Esophagus squamous epithelium (tissue), 4 donors: ENCODE results near the gene IQSEC1.

Source experiments
- CTCF ChIP-seq, 6 experiments: fragments of 450-650 bp in 4 of 6; fragments of 200-600 bp in 2 of 6; sonication (generic) in 2 of 6; IDR thresholded peaks; one replicate each; pipeline ENCODE4 v1.5.1; 2016 to 2019; ENCODE audit warnings: antibody characterized with exemption in 6 of 6, mild to moderate bottlenecking in 4 of 6, moderate library complexity in 4 of 6
- POLR2A ChIP-seq, 4 donors: fragments of 450-650 bp; IDR thresholded peaks; one replicate each; pipeline ENCODE4 v1.6.1; 2017; ENCODE audit warnings: antibody characterized with exemption in 4 of 4, mild to moderate bottlenecking in 4 of 4, moderate library complexity in 3 of 4

- TF ChIP-seq CTCF (IDR thresholded peaks at IDR 0.05) (no peak), POLR2A (IDR thresholded peaks at IDR 0.05) (no peak)
Measured at GRCh38 chr3:12996181-12996506, 77.1 kb downstream of the IQSEC1 start.
